Superior temporal gyrus (tissue), 1 donor: ENCODE measurements around the gene MRPS16.
"Not testable (repeated sequence)": the region's sequence is repeated elsewhere in the genome, so short reads cannot be mapped to it uniquely, and the experiment has no call there.

Source experiments
- DNase-seq: peaks from one replicate; pipeline ENCODE4 v3.0.0-alpha.2; 2016; ENCODE audit errors: extremely low spot score

Gene MRPS16

DNA sequence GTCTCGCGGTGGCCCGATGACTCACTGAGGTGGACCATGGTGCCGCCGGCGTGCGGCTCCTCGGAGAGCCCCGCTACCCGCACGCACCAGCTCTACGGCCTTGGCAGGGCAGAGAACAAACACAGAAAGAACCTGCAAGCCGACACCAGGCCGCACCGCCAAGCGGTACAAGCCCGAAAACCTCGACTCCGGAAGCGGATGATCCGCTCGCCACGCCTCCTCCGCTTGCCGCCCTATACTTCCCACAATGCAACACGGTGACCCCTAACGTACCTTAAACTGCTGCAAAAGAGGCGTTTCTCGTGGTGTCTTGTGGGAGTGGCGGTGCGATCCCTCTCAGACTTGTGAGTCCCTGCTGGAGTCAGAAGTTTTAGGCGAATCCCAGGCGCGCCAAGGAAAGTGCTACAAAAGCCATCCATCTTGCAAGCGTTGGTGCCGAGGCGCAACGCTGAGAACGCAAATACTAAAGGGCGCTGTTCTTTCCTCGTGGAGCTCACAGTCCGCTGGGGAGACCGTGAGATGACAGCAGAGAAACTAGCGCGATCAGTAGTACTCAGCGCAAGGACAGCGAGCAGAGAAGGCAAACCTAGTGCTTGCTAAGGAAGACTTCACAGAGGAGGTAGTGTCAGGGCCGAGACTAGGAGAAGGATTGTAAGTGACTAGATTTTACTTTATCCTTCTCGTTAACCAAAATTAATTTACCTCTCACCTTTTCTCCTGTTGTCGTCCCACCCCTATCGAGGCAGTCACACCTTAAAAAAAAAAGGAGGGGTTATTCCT lies at the start of gene MRPS16:
MRPS16 (minus strand) TSS at position 200 of the 780 bp plus-strand sequence; CDS start at position 38, 162 bp downstream.
- peak; percentile 99 for DNase-seq

DNA sequence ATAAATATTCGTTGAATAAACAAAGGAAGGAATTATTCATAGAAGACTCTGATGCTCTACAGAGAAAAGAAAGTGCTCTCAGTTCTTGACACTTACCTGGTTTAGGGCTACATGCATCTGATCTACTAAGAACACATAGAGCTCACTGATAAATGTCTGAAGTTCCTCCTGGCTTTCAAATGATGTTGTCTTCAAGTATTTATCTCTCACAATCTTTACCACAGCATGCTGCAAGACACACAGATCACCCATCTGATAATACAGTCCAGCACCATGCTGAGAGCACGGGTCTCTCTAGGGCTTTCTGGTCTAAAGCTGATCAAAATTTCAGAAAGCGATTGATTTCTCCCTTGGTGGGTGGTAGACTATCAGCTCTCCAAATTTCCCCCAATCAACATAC lies 44.5 kb upstream of the MRPS16 start:
- DNase-seq: no peak

DNA sequence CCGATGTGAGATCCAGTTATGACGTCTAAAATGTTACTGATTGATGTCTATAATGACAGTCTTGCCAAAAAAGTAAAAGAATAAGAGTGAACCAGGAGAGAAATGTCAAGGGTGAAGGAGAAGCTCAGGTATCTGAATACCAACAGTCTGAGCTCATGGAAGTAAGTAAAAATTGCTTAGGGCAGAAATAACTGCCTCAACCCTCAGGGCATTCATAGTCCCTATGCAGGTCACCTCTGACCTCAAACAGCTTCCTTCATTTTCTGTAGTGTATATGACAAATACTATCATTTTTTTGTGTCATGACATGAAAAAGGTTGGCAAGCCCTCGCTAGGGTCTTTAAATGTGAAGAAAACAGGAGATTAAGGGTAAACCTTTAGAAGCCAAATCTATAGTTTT lies 41.0 kb upstream of the MRPS16 start:
- DNase-seq: no peak

DNA sequence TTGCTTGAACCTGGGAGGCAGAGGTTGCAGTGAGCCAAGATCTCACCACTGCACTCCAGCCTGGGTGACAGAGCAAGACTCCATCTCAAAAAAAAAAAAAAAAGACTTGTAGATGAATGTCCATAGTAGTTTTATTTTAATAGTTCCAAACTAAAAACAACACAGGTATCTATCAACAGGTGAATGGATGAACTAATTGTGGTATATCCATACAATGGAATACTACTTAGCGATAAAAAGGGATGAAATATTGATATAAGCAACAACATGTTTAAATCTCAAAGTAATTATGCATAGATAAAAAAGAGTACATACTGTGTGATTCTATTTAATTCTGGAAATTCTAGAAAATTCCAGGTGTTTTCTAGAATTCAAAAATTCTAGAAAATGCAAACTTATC lies 37.5 kb upstream of the MRPS16 start:
- no peak for DNase-seq

DNA sequence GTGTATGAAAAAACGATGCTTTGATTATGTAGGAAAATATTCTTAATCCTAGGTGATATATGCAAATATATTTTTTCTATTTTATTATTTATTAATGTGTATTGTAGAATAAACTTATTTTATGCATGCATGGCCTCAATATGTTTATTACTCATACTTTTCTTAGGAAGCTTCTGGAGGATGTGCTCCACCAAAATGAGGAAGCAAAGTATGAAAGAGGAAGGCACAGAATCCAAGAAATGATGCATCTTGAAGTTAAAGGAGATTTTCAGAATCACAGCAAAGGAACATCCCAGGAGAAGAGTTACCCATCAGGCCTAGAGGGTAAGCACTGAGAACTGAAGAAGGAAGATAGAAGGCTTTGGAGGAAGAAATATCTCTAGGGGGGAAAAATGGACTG lies 35.0 kb upstream of the MRPS16 start:
- DNase-seq: no peak

DNA sequence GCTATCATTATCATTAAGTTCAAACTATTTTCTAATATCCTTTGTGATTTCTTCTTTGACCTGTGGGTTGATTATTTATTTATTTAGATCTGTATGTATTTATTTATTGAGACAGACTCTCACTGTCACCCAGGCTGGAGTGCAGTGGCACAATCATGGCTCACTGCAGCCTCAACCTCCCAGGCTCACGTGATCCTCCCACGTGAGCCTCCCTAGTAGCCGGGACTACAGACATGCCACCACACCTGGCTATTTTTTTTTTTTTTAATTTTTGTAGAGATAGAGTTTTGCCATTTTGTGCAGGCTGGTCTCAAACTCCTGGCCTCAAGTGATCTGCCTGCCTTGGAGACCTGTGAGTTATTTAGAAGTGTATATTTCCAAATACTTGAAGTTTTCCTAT lies 28.7 kb upstream of the MRPS16 start:
- no peak for DNase-seq

DNA sequence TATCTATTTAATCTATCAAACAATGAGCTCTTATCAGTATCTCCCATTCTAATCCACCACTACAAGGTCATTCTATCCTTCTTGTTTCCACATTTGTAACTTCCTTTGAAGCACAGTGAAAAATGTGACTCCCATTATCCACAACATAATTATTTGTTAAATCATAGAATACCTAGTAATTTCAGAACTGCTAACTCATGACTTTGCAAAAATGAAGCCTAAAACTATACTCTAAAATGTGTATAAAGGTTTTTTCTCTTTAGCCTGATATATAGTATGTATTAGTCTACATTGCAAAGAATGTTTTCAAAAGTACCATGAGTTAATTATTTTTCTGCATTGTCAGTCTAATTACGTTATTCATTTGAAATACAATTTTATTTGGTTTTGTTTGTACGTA lies 12.0 kb upstream of the MRPS16 start:
- DNase-seq: no peak

DNA sequence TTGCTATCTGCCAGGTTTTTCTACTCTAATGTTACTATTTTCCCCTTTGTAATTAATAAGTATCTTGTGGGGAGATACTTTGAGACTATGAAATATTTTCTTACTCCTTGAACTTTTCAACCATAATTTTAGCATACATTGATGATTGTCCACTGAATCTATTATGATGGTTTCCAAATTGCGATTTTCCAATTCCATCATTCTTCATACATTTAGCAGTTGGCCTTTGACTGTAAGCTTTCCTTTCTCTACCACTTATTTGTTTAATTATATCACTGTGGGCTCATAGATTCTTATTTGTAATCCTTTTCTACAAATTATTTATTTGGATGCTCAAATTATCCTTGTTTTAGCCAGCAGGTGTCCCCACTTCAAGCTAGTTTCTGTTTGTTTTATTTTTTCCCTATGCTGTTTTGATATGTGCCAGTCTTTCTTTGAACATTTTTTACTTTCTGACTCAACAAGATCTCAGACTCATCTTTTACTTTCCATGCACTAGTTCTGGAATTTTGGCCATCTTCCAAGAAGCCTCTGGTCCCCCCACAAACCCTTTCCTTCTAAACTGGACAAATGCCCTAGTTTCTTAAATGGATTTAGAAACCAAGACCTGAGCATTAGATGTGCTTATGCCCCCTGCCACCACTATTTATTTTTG lies 11.4 kb upstream of the MRPS16 start:
- peak; percentile 46 for DNase-seq

DNA sequence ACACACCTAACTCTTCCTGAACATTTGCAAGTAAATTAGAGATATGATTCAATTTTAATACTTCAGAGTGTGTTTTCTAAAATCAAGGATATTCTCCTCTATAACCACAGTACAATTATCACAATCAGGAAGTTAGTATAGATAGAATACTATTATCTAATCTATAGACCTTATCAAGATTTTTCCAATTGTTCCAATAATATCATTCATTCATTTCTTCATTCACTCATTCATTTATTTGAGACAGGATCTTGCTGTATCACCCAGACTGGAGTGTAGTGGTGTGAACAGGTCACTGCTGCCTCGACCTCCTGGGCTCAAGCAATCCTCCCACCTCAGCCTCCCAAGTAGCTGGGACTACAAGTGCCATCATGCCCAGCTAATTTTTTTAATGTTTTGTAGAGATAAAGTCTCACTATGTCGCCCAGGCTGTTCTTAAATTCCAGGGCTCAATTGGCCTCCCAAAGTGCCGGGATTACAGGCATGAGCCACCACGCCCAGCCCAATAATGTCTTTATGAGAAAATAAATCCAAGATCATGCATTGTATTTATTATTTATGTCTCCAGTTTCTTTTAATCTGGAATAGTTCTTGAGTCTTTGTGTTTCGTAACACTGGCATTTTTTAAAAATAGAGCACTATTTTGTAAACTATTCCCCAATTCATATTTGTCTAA lies 10.6 kb upstream of the MRPS16 start:
- no peak for DNase-seq

DNA sequence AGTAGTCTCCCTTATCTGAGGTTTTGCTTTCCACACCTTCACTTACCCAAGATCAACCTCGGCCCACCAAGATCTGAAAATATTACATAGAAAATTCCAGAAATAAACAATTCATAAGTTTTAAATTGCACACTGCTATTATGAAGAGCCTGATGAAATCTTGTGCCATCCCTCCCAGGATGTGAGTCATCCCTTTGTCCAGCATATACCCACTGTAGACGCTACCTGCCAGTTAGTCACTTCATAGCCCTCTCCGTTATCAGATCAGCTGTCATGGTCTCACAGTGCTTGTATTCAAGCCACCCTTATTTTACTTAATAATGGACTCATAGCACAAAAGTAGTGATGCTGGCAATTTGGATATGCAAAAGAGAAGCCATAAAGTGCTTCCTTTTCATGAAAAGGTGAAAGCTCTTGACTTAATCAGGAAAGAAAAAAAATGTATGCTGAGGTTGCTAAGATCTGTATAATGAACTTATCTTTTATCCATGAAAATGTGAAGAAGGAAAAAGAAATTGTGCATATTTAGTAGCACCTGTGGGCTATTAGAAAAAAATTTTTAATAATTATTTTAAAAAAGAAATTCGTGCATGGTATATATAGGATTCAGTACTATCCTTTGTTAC lies 9.8 kb upstream of the MRPS16 start:
- no peak for DNase-seq

DNA sequence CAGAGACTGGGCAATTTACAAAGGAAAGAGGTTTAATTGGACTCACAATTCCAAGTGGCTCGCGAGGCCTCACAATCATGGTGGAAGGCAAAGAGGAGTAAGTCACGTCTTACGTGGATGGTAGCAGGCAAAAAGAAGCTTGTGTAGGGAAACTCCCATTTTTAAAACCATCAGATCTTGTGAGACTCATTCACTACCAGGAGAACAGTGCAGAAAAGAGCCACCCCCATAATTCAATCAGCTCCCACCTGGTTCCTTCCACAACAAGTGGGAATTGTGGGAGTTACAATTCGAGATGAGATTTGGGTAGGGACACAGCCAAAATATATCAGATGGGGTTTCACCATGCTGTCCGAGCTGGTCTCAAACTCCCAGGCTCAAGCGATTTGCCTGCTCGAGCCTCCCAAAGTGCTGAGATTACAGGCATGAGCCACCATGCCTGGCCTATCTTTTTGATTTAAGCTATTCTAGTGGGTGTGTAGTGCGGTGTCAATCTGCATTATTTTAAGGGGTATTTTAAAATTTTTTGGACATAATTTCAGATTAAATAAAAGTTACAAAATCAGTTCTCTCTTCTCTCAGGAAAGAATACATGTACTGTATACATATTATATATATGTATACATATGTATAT lies 9.0 kb upstream of the MRPS16 start:
- no peak for DNase-seq

DNA sequence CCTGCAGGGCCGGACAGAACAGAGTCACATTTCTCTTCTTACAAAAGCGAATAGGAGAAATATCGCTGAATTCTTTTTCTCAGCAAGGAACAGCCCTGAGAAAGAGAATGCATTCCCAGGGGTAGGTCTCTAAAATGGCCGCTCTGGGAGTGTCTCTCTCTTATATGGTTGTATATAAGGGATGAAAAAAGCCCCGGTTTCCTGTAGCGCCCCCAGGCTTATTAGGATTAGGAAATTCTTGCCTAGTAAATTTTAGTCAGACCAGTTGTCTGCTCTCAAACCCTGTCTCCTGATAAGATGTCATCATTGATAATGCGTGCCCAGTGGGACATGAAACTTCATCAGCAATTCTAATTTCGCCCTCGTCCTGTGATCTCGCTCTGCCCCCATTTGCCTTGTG lies 6.2 kb upstream of the MRPS16 start:
- not testable (repeated sequence) for DNase-seq

DNA sequence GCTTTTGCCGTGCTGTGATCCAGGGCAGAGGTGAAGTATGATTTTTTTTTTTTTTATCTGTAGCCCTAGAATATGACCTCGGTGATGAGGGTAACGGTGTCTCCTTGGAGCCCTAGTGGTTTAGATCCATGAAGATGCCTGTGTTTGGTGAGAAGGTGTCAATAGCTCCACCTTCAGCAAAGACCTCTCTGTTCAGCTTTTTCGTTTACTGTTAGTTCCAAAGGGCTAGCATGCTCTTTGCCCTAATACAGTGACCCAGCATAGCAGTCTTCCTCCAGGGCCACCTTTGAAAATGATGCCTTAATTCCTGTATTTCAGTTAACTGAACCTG lies 746 bp upstream of the MRPS16 start:
- DNase-seq: no peak

DNA sequence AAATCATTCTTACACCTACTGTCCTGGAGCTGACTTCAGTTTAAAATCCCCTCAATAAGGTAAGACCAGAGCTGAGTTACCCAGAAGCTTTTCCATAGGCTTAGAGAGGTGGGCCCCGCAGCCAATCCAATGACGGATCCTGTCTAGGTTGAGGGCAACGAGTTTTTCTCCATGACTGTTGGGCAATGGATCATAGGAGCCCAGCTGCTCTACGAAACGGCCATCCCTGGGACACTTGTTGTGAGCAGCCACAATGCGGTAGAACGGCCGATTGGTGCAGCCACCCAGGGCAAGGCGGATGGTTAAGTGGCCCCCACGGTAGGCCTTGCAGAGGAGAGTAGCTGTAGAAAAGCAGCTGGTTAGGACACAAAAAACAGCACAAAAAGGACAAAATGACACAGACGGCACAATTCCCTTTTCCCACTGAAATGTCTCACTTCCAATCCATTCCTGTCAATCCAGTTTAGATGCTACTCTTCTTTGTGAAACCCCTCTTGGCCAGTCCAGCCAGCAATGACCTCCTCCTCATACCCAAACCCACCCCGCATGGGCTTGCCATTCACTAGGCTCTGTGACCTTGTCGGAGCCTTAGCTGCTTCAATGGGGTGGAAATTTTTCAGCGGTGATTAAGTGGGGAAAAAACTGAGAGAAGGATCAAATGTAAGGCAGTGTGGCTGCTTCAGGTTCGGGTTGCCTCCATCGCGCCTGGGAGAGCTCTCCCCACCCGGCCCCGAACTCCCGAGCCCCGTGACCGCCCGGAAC lies 580 bp downstream of the MRPS16 start:
- no peak for DNase-seq

DNA sequence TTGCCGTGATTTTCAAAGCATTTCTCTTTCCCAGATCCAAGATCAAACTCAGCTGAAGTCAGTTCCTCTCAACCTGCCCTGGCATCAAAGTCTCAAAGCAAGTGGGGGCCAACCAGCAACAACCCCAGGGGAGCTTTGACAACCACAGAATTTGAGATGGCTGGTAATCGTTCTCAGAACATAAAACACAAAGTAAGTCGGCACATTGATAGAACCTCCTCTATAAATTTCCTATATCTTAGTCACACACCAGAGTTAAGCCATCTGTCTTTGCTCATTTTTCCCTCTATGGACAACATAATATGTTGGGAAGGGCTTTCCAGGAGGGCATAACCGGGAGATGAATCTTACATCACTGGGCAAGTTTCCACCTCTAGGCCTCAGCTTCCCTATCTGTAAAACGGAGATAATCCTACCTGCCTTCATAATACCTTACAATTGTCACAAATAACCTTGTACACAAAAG lies 4.2 kb downstream of the MRPS16 start:
- DNase-seq: no peak

DNA sequence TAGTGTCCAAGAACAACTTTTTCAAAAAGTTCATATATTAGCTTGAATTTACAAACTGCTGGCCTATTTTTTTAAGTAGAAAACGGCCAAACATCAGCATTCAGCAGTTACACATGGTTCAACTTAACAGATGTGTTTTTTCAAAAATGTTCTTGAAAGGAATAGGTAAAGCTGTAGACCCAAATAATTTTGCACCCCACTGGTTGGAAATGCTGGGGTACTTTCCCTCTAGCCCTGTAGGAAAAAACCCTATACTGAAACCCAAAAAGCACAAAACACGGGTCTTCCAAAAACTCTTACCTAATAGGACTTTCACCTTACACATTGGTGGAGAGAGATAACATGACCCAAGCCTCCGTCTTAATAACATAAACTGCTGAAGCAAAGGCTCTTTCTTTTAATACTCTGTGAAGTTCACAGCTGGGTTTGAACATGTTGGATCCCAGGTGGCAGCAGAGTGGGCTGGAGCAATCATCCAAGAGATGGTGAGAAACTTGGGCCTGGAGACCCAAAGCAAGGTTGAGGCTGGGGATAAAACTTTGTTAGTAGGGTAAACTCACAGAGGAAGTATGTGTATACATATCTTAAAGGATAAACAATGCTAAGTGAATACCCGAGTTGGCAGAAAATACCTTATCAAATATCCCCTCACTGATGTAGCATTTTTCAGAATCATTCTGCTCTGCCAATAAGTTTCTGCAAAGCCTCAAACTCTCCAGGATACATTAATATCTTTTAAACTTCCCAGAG lies 4.8 kb downstream of the MRPS16 start:
- DNase-seq: no peak

DNA sequence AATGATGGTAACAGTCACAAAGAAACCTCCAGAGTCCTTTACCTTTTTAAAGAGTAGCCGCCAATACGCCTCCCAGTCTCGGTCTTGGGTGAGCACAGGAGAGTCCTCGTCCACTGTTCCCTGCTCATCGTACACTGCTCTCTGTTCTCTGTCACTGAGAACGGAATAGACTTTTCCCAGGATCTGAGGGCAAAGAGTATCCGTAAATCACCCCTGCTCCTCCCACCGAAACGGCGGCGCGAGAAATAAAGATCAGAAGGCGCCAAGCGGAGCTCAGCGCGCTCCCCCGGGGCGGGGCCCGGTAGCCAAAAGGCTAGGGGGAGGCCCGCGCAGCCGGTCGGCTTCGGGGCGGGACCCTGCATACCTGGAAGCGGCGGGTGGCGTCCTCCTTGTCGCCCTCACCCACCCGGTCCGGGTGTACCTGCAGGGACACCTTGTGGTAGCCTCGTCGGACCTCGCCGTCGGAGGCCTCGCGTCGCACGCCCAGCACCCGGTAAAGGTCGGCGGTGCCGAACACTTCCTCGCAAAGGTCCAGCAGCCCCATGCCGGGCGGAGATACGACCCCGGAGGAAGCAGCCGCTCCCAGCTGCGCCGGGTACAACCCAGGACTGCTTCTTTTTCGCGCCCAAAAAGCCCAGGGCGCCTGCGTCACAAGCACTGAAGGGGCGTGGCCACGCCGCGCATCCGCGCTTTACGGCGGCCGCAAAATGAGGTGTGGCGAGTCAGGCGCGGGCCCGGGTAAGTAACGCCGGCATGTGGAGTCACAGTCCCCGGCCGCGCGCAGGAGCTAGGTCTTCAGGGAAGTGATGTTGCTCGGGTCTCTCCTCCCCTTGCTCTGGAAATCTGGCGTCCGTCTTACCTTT lies 5.6 kb downstream of the MRPS16 start, which contains the start of gene DNAJC9:
DNAJC9 (minus strand) TSS at position 610 of the 863 bp plus-strand sequence; CDS start at position 544, 66 bp downstream.
- peak; percentile 92 for DNase-seq

DNA sequence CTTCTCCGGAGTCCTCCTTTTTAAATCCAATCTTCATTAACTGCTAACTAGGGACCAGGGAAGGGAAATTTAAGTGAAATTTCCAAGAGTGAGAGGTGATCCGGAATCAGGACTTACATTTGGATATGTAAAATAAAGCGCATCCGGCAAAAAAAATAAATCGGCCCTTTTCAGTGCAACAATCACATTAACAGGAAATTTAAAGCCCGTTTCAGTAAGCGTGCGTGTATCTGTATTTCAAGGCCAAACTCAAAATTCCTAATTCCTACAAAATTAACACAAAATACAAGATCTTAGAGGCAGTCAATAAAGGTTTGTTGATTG lies 6.2 kb downstream of the MRPS16 start:
- no peak for DNase-seq

DNA sequence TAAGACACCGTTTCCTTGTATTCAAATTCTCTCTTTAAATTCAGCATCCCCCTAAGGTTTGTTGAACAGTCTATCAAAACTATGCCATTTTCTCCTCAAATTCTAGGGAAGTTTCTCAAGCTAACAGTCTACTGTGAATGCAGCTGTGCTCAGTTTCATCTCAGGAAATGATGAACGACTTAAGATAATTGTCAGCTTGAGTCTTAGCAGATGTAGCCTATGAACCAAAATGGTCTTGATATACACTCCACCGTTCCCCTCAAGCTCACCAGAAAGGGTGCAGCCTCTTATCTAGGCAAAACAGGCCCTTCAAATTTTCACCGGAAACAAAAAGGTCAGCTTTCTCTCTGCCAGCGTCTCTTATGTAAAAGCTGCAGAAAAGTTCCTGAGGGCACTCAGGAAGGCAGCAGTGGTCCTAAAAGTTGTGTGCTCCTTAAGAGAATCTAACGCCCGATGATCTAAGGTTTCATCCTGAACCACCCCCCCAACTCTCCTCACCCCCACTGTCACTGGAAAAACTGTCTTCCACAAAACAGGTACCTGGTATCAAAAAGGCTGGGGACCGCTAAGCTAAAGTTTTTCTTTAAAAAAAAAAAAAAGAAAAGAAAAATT lies 7.5 kb downstream of the MRPS16 start:
- DNase-seq: no peak
